ENCODE results near the gene KRTAP9-2.

DNA sequence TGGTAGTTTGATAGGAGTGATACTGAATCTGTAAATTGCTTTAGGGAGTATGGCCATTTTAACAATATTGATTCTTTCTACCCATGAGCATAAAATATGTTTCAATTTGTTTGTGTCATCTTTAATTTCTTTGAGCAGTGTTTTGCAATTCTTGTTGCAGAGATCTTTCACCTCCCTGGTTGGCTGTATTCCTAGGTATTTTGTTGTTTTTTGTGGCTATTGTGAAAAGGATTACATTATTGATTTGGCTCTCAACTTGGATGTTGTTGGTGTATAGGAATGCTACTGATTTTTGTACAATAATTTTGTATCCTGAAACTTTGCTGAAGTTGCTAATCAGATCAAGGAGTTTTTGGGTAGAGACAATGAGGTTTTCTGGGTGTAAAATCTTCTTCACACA, 32.0 kb downstream of the KRTAP9-2 start:
- no peak for TF ChIP-seq CTCF (IDR thresholded peaks at IDR 0.05)
- TF ChIP-seq POLR2A (IDR thresholded peaks at IDR 0.05): no peak

All from tibial nerve (tissue), 3 donors.